Loucy (cell line): ENCODE data around the gene CGB7.
"Not testable (repeated sequence)": the region's sequence is repeated elsewhere in the genome, so short reads cannot be mapped to it uniquely, and the experiment has no call there.

Source experiments
- H2AFZ ChIP-seq: fragments of 200-600 bp; sonication (generic); 2 replicates; pipeline ENCODE4 v1.6.0; 2016; ENCODE audit warnings: antibody characterized with exemption, mild to moderate bottlenecking, low read length, moderate library complexity
- H3F3A ChIP-seq: fragments of 200-600 bp; 2 replicates; pipeline ENCODE4 v1.6.0; 2016; ENCODE audit warnings: antibody characterized with exemption, low read depth, mild to moderate bottlenecking
- H3K27me3 ChIP-seq: fragments of 200-600 bp; sonication (generic); 2 replicates; pipeline ENCODE4 v1.6.1; 2014; ENCODE audit warnings: low read length, mild to moderate bottlenecking; ENCODE audit not compliant: insufficient read depth, poor library complexity, severe bottlenecking
- H3K36me3 ChIP-seq: fragments of 200-600 bp; sonication (generic); 2 replicates; pipeline ENCODE4 v1.6.1; 2016; ENCODE audit warnings: low read length; ENCODE audit not compliant: insufficient read depth
- H3K4me1 ChIP-seq: fragments of 200-600 bp; sonication (generic); 2 replicates; pipeline ENCODE4 v1.5.1; 2014; ENCODE audit warnings: low read length, mild to moderate bottlenecking; ENCODE audit not compliant: insufficient read depth, poor library complexity, severe bottlenecking
- H3K4me2 ChIP-seq: fragments of 200-600 bp; sonication (generic); 2 replicates; pipeline ENCODE4 v1.6.0; 2014; ENCODE audit warnings: antibody characterized with exemption, low read length, low read depth, mild to moderate bottlenecking; ENCODE audit not compliant: poor library complexity, severe bottlenecking
- H3K4me3 ChIP-seq: fragments of 200-600 bp; sonication (generic); 2 replicates; pipeline ENCODE4 v1.5.1; 2014; ENCODE audit warnings: low read length, mild to moderate bottlenecking, mixed read lengths; ENCODE audit not compliant: poor library complexity, severe bottlenecking
- H3K79me2 ChIP-seq: fragments of 200-600 bp; sonication (generic); 2 replicates; pipeline ENCODE4 v1.6.1; 2014; ENCODE audit warnings: low read length; ENCODE audit not compliant: insufficient read depth
- H3K9ac ChIP-seq: fragments of 200-600 bp; sonication (generic); 2 replicates; pipeline ENCODE4 v1.6.0; 2014; ENCODE audit warnings: mild to moderate bottlenecking, low read depth, low read length, moderate library complexity; ENCODE audit not compliant: poor library complexity, severe bottlenecking
- H3K9me2 ChIP-seq: fragments of 200-600 bp; sonication (generic); replicated peaks from 2 replicates; pipeline ENCODE4 v1.6.1; 2016; ENCODE audit warnings: low read depth, low read length, mixed read lengths
- H3K9me3 ChIP-seq: fragments of 200-600 bp; sonication (generic); 2 replicates; pipeline ENCODE4 v1.6.1; 2014; ENCODE audit warnings: mild to moderate bottlenecking, antibody characterized with exemption, low read length, low read depth; ENCODE audit not compliant: insufficient read depth
- H4K20me1 ChIP-seq: fragments of 200-600 bp; sonication (generic); 2 replicates; pipeline ENCODE4 v1.6.0; 2014; ENCODE audit warnings: antibody characterized with exemption, low read length, mild to moderate bottlenecking; ENCODE audit not compliant: insufficient read depth, poor library complexity, severe bottlenecking
- EZH2phosphoT487 ChIP-seq: fragments of 200-600 bp; IDR thresholded peaks from 2 replicates; pipeline ENCODE4 v1.6.1; 2018; ENCODE audit warnings: antibody characterized with exemption, mild to moderate bottlenecking, moderate library complexity, borderline replicate concordance
- TF ChIP-seq, protein P1 (sequence below): fragments of 200-600 bp; sonication (generic); conservative IDR thresholded peaks from 2 replicates; pipeline ENCODE4 v1.5.1; 2014; ENCODE audit warnings: mild to moderate bottlenecking, antibody characterized with exemption, low read length

Gene CGB7

DNA sequence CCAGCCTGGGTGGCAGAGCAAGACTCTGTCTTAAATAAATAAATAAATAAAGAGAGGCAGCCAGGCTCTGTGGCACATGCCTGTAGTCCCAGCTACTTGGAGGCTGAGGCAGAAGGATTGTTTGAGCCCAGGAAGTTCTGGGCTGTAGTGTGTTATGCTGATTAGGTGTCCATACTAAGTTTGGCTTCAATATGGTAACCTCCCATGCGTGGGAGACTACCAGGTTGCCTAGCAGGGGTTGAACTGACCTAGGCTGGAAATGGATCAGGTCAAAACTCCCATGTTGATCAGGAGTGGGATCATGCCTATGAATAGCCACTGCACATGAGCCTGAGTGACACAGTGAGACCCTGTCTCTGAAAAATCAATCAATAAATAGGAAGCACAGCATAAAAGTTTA lies 23.7 kb upstream of the CGB7 start:
- Histone ChIP-seq H3K4me1 (peaks cover 4% of the 10 kb centered on the region), H3K27me3 (peaks cover 5% of the 10 kb centered on the region), H3K36me3 (no peaks in the 10 kb centered on the region), H3F3A (no peaks in the 10 kb centered on the region), H2AFZ (no peak overlapping the region; the same call in 1 of the 2 replicates), H4K20me1 (peaks cover 9% of the 10 kb centered on the region), H3K4me2 (no peak overlapping the region), H3K9ac (no peak overlapping the region), H3K79me2 (peaks cover 10% of the 10 kb centered on the region), H3K9me3 (no peaks in the 10 kb centered on the region), H3K4me3 (no peak overlapping the region), H3K9me2 (no peaks in the 10 kb centered on the region)
- TF ChIP-seq, protein P1, sequence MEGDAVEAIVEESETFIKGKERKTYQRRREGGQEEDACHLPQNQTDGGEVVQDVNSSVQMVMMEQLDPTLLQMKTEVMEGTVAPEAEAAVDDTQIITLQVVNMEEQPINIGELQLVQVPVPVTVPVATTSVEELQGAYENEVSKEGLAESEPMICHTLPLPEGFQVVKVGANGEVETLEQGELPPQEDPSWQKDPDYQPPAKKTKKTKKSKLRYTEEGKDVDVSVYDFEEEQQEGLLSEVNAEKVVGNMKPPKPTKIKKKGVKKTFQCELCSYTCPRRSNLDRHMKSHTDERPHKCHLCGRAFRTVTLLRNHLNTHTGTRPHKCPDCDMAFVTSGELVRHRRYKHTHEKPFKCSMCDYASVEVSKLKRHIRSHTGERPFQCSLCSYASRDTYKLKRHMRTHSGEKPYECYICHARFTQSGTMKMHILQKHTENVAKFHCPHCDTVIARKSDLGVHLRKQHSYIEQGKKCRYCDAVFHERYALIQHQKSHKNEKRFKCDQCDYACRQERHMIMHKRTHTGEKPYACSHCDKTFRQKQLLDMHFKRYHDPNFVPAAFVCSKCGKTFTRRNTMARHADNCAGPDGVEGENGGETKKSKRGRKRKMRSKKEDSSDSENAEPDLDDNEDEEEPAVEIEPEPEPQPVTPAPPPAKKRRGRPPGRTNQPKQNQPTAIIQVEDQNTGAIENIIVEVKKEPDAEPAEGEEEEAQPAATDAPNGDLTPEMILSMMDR = no peak
- no peak for TF ChIP-seq EZH2phosphoT487

DNA sequence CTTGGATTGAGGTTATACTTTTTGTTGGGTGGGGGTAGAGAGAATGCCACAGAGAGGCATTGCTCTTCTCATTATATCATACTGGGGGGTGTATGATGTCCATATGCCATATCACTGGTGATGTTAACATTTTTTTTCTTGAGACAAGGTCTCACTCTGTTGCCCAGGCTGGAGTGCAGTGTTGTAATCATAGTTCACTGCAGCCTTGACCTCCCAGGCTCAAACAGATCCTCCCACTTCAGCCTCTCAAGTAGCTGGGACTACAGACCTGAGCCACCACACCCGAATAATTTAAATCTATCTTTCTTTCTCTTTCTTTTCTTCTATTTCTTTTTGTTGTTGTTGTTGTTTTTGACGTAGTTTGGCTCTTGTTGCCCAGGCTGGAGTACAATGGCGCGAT lies 22.8 kb upstream of the CGB7 start:
- Histone ChIP-seq H3K27me3 (no peaks in the 10 kb centered on the region), H3K4me1 (peaks cover 4% of the 10 kb centered on the region), H3K4me3 (no peak overlapping the region), H3K36me3 (no peaks in the 10 kb centered on the region), H3K9me2 (no peaks in the 10 kb centered on the region), H3F3A (no peaks in the 10 kb centered on the region), H3K79me2 (peaks cover 2% of the 10 kb centered on the region), H4K20me1 (no peaks in the 10 kb centered on the region), H3K4me2 (no peak overlapping the region), H2AFZ (no peak overlapping the region), H3K9ac (no peak overlapping the region), H3K9me3 (no peaks in the 10 kb centered on the region)
- TF ChIP-seq, protein P1 = no peak
- TF ChIP-seq EZH2phosphoT487 = no peak

DNA sequence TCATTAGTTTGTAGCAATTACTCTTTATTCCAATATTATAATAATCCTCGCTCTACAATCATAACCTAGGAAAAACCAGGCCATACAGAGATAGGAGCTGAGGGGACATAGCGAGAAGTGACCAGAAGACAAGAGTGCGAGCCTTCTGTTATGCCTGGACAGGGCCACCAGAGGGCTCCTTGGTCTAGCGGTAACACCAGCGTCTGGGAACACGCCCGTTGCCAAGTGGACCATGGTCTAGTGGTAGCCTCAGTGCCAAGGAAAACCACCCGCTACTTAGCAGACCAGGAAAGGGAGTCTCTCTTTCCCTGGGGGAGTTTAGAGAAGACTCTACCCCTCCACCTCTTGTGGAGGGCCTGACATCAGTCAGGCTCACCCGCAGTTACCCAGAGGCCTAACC lies 17.3 kb upstream of the CGB7 start:
- H4K20me1 ChIP-seq, H3K4me3 ChIP-seq, H3F3A ChIP-seq, H3K79me2 ChIP-seq, H3K4me2 ChIP-seq, H3K9me2 ChIP-seq, H3K4me1 ChIP-seq, H3K36me3 ChIP-seq, H2AFZ ChIP-seq, H3K9ac ChIP-seq, H3K9me3 ChIP-seq, H3K27me3 ChIP-seq: not testable (repeated sequence)
- TF ChIP-seq, protein P1 = peak; percentile 50
